Measurements from ENCODE around the gene WWOX. TPM values are rescaled to one million over a fixed set of nuclear protein-coding genes. Genes with fewer than 3 reads are reported as not detected.

WWOX gene
- total and polyA plus RNA-seq, 2 of the 13 experiments (the other 11 are each of a cell fraction or from before 2014, with no cell fraction given) = 9.1 to 37.4 TPM

DNA sequence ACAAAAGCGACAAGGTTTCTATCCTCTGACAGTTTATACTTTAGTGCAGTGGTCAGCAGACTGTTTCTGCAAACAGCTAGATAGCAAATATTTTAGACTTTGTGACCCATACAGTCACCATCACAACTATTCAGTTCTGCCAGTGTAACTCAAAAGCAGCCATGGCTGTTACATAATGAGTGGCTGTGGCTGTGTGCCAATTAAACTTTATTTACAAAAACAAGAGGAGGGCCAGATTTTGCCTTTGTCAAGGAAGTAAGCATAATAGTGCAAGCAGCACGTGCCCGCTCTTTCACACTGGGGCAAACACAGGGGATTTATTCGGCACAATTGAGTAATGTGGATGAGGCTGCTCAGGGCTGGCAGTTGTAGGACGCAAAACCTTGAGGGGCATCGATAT is 949.6 kb downstream of the WWOX start:
- no peaks in the 10 kb centered on the region for H3K36me3 ChIP-seq (replicated peaks in 1 of 2; ENCODE audit: control insufficient read depth in 1 of 2, insufficient read depth in 2 of 2, low read length in 2 of 2)
- peaks cover 2% of the 10 kb centered on the region for H3K4me1 ChIP-seq (ENCODE audit: insufficient read depth, low read length)
- intact Hi-C loops (cut with micrococcal nuclease; ENCODE audit: unreplicated experiment) = loop anchor here (10.0 kb wide), 1 partner anchor 544 kb away; no protein-coding TSS in a partner anchor
- no peaks in the 10 kb centered on the region for H4K20me1 ChIP-seq (ENCODE audit: insufficient read depth, low read length)
- TF ChIP-seq FOSL1 (CRISPR knock-in tag; IDR thresholded peaks at IDR 0.05; ENCODE audit: borderline replicate concordance) (no peak), GZF1 (CRISPR knock-in tag; IDR thresholded peaks at IDR 0.05) (no peak), ZNF136 (CRISPR knock-in tag; IDR thresholded peaks at IDR 0.05; ENCODE audit: low read depth) (no peak)
- TF ChIP-seq, protein P1, sequence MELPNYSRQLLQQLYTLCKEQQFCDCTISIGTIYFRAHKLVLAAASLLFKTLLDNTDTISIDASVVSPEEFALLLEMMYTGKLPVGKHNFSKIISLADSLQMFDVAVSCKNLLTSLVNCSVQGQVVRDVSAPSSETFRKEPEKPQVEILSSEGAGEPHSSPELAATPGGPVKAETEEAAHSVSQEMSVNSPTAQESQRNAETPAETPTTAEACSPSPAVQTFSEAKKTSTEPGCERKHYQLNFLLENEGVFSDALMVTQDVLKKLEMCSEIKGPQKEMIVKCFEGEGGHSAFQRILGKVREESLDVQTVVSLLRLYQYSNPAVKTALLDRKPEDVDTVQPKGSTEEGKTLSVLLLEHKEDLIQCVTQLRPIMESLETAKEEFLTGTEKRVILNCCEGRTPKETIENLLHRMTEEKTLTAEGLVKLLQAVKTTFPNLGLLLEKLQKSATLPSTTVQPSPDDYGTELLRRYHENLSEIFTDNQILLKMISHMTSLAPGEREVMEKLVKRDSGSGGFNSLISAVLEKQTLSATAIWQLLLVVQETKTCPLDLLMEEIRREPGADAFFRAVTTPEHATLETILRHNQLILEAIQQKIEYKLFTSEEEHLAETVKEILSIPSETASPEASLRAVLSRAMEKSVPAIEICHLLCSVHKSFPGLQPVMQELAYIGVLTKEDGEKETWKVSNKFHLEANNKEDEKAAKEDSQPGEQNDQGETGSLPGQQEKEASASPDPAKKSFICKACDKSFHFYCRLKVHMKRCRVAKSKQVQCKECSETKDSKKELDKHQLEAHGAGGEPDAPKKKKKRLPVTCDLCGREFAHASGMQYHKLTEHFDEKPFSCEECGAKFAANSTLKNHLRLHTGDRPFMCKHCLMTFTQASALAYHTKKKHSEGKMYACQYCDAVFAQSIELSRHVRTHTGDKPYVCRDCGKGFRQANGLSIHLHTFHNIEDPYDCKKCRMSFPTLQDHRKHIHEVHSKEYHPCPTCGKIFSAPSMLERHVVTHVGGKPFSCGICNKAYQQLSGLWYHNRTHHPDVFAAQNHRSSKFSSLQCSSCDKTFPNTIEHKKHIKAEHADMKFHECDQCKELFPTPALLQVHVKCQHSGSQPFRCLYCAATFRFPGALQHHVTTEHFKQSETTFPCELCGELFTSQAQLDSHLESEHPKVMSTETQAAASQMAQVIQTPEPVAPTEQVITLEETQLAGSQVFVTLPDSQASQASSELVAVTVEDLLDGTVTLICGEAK (IDR thresholded peaks at IDR 0.05) = no peak
- TF ChIP-seq, protein P1 (CRISPR knock-in tag; IDR thresholded peaks at IDR 0.05) = peak; percentile 97
- POLR2A ChIA-PET = no interaction called here
- H3K9me3 ChIP-seq (ENCODE audit: low read length) = no peaks in the 10 kb centered on the region
- in situ Hi-C loops (cut with HindIII; ENCODE audit: extremely low pct_ligation_motif_present, low pct_unique_long_range_greater_than_20kb) = loop anchor here (10.0 to 25.0 kb wide), 2 partner anchors 344 to 812 kb away; no protein-coding TSS in a partner anchor
- WGBS (ENCODE audit: low lambda C conversion rate) = 84% methylated on average over 6 of the region's 6 CpGs
- no peak overlapping the region for H2AFZ ChIP-seq (ENCODE audit: low read length)
- no peak overlapping the region for H3K9ac ChIP-seq (ENCODE audit: insufficient read depth, low read depth, low read length)
- no peak overlapping the region for H3K4me3 ChIP-seq (replicated peaks in 1 of 3; ENCODE audit: insufficient read depth in 1 of 3, low read depth in 2 of 3, low read length in 3 of 3)
- no peak for DNase-seq (ENCODE audit: low spot score)
- H3K79me2 ChIP-seq (ENCODE audit: insufficient read depth, low read length) = no peaks in the 10 kb centered on the region
- CTCF ChIA-PET (ENCODE audit: low intra/inter-chr PET ratio, low total read pairs) = no interaction called here
- no peak overlapping the region for H3K27ac ChIP-seq (ENCODE audit: extremely low read length, insufficient read depth, low read length)
- H3K27me3 ChIP-seq (ENCODE audit: control insufficient read depth in 1 of 2, insufficient read depth in 2 of 2, low read length in 2 of 2) = no peaks in the 10 kb centered on the region
- no peak for FAIRE-seq
- BruUV-seq (replicated peaks) = no TSS peak
- no peak for ATAC-seq
- H3K4me2 ChIP-seq (ENCODE audit: low read depth, low read length) = no peak overlapping the region
